ENCODE measurements around the gene PIP5K1B. TPM values are rescaled to one million over a fixed set of nuclear protein-coding genes. Genes with fewer than 3 reads are reported as not detected.

Gene PIP5K1B
- total RNA-seq, 1 experiment from 2014 or later = 5.2 TPM

DNA sequence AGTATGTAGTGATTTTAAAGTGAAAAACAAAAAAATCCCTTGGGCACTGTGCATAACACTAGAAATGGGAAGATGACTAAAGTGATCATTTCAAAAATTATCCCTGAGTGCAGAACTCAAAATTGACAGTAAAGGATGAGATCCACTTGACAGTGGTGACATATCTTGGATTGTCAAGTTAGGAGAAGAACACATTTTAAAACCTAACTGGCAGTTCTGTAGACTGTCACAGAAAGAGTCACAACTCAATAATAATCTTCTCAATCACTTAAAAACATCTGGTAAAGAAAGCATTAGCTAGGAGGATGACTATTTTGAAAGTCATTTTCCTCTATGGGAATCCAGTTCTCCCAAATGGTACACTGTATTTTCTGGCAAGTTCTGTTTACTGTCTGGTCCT lies 127.1 kb downstream of the PIP5K1B start:
- Mint-ChIP-seq H3K27me3 (ENCODE audit: low read depth) (no peaks in the 10 kb centered on the region), H3K4me3 (no peak overlapping the region), H3K9me3 (no peaks in the 10 kb centered on the region), H3K4me1 (peaks cover 32% of the 10 kb centered on the region), H3K27ac (no peak overlapping the region), H3K36me3 (no peaks in the 10 kb centered on the region)
- TF ChIP-seq MYBL2 (CRISPR knock-in tag; IDR thresholded peaks at IDR 0.05) (no peak), KAT7 (CRISPR knock-in tag; IDR thresholded peaks at IDR 0.05; ENCODE audit: borderline replicate concordance) (no peak), OVOL2 (CRISPR knock-in tag; IDR thresholded peaks at IDR 0.05; ENCODE audit: borderline replicate concordance) (no peak), ZNF121 (CRISPR knock-in tag; IDR thresholded peaks at IDR 0.05) (no peak), FOXP4 (CRISPR knock-in tag; IDR thresholded peaks at IDR 0.05) (no peak), ZMAT4 (CRISPR knock-in tag; IDR thresholded peaks at IDR 0.05) (no peak), ESRRA (CRISPR knock-in tag; IDR thresholded peaks at IDR 0.05; ENCODE audit: borderline replicate concordance) (no peak), SMAD3 (CRISPR knock-in tag; IDR thresholded peaks at IDR 0.05; ENCODE audit: borderline replicate concordance) (no peak)
- ChIA-PET POLR2A (no interaction called here), CTCF (interaction anchor here (1.5 kb wide), 1 partner anchor 167 kb away, joined by 4 read pairs; no protein-coding TSS in a partner anchor)
- ATAC-seq (no peak), DNase-seq (ENCODE audit: low spot score) (no peak)

GRCh38 chr9:68832861-68833518 lies 128.0 kb downstream of the PIP5K1B start:
- no peaks in the 10 kb centered on the region for H3K27me3 Mint-ChIP-seq (ENCODE audit: low read depth)
- H3K27ac Mint-ChIP-seq = 0 out of 2 replicates have a peak overlapping the region, but pooled peaks have one; percentile 48
- H3K9me3 Mint-ChIP-seq = no peaks in the 10 kb centered on the region
- ChIA-PET CTCF (interaction anchor here (1.5 kb wide), 1 partner anchor 166 kb away, joined by 4 read pairs; no protein-coding TSS in a partner anchor), POLR2A (no interaction called here)
- no peak overlapping the region for H3K4me3 Mint-ChIP-seq
- ATAC-seq (no peak), DNase-seq (ENCODE audit: low spot score) (no peak)
- H3K36me3 Mint-ChIP-seq = no peaks in the 10 kb centered on the region
- H3K4me1 Mint-ChIP-seq = peaks cover 27% of the 10 kb centered on the region
- no peak for TF ChIP-seq TEAD1 (CRISPR knock-in tag; IDR thresholded peaks at IDR 0.05)
- no peak for TF ChIP-seq GTF2I (CRISPR knock-in tag; conservative IDR thresholded peaks at IDR 0.05)
- TF ChIP-seq, protein P1, sequence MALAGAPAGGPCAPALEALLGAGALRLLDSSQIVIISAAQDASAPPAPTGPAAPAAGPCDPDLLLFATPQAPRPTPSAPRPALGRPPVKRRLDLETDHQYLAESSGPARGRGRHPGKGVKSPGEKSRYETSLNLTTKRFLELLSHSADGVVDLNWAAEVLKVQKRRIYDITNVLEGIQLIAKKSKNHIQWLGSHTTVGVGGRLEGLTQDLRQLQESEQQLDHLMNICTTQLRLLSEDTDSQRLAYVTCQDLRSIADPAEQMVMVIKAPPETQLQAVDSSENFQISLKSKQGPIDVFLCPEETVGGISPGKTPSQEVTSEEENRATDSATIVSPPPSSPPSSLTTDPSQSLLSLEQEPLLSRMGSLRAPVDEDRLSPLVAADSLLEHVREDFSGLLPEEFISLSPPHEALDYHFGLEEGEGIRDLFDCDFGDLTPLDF (CRISPR knock-in tag; IDR thresholded peaks at IDR 0.05) = no peak
- no peak for TF ChIP-seq ARID4B (CRISPR knock-in tag; IDR thresholded peaks at IDR 0.05; ENCODE audit: borderline replicate concordance)
- TF ChIP-seq ZBTB21 (CRISPR knock-in tag; IDR thresholded peaks at IDR 0.05; ENCODE audit: borderline replicate concordance) = no peak
- TF ChIP-seq, protein P2, sequence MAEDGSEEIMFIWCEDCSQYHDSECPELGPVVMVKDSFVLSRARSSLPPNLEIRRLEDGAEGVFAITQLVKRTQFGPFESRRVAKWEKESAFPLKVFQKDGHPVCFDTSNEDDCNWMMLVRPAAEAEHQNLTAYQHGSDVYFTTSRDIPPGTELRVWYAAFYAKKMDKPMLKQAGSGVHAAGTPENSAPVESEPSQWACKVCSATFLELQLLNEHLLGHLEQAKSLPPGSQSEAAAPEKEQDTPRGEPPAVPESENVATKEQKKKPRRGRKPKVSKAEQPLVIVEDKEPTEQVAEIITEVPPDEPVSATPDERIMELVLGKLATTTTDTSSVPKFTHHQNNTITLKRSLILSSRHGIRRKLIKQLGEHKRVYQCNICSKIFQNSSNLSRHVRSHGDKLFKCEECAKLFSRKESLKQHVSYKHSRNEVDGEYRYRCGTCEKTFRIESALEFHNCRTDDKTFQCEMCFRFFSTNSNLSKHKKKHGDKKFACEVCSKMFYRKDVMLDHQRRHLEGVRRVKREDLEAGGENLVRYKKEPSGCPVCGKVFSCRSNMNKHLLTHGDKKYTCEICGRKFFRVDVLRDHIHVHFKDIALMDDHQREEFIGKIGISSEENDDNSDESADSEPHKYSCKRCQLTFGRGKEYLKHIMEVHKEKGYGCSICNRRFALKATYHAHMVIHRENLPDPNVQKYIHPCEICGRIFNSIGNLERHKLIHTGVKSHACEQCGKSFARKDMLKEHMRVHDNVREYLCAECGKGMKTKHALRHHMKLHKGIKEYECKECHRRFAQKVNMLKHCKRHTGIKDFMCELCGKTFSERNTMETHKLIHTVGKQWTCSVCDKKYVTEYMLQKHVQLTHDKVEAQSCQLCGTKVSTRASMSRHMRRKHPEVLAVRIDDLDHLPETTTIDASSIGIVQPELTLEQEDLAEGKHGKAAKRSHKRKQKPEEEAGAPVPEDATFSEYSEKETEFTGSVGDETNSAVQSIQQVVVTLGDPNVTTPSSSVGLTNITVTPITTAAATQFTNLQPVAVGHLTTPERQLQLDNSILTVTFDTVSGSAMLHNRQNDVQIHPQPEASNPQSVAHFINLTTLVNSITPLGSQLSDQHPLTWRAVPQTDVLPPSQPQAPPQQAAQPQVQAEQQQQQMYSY (CRISPR knock-in tag; IDR thresholded peaks at IDR 0.05) = no peak
- TF ChIP-seq ZNF232 (CRISPR knock-in tag; IDR thresholded peaks at IDR 0.05) = no peak
- no peak for TF ChIP-seq GRHL2 (CRISPR knock-in tag; IDR thresholded peaks at IDR 0.05; ENCODE audit: insufficient replicate concordance, severe bottlenecking)
- TF ChIP-seq, protein P3, sequence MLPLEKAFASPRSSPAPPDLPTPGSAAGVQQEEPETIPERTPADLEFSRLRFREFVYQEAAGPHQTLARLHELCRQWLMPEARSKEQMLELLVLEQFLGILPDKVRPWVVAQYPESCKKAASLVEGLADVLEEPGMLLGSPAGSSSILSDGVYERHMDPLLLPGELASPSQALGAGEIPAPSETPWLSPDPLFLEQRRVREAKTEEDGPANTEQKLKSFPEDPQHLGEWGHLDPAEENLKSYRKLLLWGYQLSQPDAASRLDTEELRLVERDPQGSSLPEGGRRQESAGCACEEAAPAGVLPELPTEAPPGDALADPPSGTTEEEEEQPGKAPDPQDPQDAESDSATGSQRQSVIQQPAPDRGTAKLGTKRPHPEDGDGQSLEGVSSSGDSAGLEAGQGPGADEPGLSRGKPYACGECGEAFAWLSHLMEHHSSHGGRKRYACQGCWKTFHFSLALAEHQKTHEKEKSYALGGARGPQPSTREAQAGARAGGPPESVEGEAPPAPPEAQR (CRISPR knock-in tag; IDR thresholded peaks at IDR 0.05) = no peak
- no peak for TF ChIP-seq USF1 (CRISPR knock-in tag; IDR thresholded peaks at IDR 0.05)
- TF ChIP-seq SOX15 (CRISPR knock-in tag; IDR thresholded peaks at IDR 0.05) = no peak
- TF ChIP-seq ATF3 (CRISPR knock-in tag; conservative IDR thresholded peaks at IDR 0.05) = no peak

Data from WTC11 (cell line).